GM19438 (cell line): Measurements from ENCODE around the gene SLC1A4.
"Not testable (repeated sequence)": the region's sequence is repeated elsewhere in the genome, so short reads cannot be mapped to it uniquely, and the experiment has no call there.

ENCODE experiments used
- ATAC-seq: cut with Tn5 transposase; IDR thresholded peaks from one replicate; pipeline ENCODE4 v1.9.1; 2021; ENCODE audit warnings: low read depth; ENCODE audit not compliant: unreplicated experiment

Gene SLC1A4

GRCh38 chr2:64963138-64963537 is 26.1 kb upstream of the SLC1A4 start:
- ATAC-seq, result not testable (repeated sequence)

DNA sequence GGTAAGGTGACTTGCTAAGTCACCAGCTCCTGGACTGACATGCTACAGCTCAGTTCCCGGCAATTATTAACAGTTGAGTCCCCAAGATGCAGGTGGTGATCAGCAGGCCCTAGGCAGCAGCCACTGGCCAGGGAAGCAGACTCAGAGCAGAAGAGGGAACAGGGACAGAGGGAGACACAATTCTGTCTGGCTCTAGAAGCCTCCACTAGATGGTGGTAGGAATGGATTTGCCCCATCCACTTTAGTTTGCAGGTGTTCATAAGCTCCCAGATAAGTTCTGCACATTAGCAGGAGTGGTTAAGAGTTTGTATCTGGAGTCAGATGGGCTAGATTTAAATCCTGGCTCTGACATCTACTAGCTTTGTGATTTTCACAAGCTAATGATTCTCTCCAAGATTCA is 25.5 kb upstream of the SLC1A4 start:
- no peak for ATAC-seq

- no peak for ATAC-seq
These were observed 23.2 kb upstream of the SLC1A4 start for GRCh38 chr2:64966017-64966416.

DNA sequence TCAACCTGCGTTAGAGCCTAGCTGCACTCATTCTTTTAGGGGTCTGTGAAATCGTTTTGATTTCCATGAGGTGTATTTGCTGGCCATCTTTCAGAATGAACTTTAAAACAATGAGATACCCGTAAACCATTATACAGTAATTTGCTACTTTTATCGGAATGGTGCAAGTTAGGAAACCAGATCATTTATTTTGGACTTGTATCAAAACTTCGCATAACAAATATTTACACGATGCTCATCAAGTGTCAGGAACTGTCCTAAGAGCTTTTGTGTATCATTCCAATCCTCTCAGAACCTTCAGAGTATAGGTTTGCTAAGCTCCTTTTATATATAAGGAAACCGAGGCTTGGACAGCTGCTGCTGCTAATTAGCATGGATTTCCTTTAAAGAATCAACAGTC is 22.4 kb upstream of the SLC1A4 start:
- no peak for ATAC-seq

DNA sequence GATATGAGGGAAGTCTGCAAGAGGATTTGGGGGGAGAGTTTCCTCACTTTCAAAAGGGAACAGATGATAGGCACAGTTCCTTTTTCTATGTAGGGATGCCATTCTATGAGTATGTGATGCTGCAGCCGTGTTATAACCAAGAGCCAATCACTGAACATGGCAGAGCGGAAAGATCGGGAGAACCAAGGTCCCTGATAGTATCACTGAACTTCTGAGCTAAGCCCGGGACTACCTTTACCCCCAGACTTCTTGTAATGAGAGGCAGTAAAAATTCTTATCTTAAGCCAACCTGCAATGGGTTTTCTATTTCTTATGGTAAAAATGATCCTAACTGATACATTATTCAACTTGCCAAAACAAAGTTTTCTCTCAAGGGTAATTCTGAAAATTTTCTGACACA is 21.6 kb upstream of the SLC1A4 start:
- ATAC-seq, result no peak

DNA sequence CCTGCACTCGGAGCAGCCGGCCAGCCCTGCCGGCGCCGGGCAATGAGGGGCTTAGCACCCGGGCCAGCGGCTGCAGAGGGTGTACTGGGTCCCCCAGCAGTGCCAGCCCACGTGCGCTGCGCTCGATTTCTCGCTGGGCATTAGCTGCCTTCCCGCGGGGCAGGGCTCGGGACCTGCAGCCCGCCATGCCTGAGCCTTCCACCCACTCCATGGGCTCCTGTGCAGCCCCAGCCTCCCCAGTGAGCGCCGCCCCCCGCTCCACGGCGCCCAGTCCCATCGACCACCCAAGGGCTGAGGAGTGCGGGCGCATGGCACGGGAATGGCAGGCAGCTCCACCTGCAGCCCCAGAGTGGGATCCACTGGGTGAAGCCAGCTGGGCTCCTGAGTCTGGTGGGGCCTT is 20.1 kb upstream of the SLC1A4 start:
- ATAC-seq, result not testable (repeated sequence)

DNA sequence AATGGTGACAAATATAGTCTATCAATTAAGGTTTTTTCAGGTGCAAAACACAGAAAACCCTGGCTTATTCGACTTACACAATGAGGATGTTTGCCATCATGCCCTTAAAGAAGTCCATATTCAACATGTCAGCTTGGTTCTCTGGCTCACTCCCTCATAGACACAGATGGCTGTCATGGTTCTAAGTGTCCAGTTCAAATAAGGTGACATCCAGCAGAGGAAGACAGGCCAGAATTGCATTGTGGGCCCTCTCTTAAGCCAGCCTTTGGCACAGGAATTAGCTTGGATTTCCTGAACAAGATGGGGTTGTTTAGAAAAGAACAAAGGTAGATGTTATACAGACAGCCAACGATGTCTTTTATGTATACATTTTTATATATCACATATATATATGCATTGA is 18.7 kb upstream of the SLC1A4 start:
- ATAC-seq, result no peak

DNA sequence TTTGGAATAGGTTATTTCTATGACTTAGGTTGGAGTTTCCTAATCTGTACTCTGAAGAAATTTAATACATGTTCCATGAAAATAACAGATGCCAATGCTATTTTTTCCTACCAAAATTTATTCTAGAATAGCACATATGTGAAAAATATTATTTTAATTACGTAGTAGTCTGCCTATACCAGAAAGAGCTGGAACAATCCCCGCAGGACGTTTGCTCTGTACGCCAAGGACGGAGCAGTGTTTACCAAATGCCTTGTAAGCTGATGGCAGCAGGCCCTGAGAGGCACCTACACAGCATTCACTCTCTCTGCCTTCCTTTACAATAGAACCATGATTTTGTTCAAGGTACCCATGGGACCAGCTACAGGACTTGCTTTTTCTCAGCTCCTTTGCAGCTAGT is 16.8 kb upstream of the SLC1A4 start:
- no peak for ATAC-seq

DNA sequence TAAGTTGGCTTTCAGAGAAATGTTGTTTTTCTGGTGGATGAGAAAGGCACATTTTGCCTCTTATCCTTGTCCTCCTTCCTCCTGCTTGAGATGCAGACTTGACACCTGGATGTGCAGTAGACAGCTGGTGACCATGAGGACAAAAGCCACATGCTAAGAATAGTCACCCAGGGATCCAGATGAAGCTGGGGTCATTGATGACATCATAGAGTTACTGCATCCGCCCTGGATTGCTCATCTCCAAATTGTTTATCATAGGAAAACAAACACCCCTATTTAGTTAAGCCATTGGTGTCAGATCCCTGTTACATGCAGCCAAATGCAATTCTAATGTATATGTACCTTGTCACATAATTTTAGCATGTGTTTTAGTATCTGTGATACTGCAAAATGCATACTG is 16.3 kb upstream of the SLC1A4 start:
- no peak for ATAC-seq

- no peak for ATAC-seq
These were observed 13.9 kb upstream of the SLC1A4 start for GRCh38 chr2:64975232-64975821.

DNA sequence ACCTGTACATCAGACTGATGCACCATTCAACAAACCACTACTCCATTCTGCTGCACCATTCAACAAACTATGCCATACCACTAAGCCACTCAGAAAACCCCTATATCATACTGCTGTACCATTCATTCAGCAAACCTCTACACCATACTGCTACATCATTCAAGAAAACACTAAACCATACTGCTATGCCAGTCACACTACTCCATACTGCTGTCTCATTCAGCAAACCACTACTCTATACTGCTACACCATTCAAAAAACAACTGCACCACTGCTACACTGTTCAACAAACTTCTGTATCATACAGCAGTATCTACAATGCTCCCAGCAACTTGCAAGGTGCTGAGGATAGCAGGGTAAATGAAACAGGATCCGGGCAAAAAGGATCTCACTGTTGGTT is 12.9 kb upstream of the SLC1A4 start:
- ATAC-seq, result no peak

- no peak for ATAC-seq
These were observed 10.5 kb upstream of the SLC1A4 start for GRCh38 chr2:64978514-64979268.

DNA sequence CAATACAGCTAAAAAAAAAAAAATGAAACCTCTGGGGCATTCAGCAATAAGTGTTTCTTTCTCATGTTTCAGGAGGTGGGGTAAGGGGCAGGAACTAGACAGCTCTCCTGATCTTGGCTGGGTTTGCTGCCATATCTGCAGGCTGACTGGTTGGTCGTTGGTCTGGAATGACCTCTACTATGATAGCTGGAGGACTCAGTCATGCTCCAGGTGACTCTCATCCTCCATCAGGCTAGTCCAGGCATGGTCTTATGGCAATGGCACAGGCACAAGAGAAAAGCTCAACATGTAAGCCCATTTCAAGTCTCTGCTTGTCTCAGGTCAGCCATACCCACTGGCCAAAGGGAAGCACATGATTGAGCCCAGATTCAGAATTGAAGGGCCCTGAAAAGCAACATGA is 9.5 kb upstream of the SLC1A4 start:
- no peak for ATAC-seq

GRCh38 chr2:64980183-64980582 is 9.0 kb upstream of the SLC1A4 start:
- ATAC-seq, result no peak

DNA sequence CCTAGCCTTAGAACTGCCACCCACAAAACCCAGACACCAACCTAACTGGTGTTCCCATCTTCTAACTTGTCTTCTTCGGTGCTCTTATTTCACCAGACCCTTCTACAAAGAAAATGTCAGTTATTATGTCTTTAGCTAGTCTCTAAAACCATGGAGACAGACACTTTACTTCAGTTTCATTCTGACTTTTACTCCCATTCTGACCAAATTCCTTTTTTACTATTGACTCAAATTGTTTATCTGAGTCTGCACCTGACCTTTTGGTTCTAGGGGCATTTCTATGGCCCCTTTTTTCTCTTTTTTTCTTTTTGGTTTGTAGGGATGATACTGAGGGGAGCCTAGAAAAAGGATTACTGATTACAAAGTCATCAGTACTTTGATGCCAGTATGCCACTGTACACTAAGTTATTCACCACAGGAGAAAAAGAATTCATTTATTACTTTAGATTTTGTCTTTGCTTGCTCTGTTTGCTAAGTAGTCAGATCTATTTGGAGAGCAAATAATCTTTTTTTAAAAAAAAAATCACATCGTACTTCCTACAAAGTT is 6.8 kb upstream of the SLC1A4 start:
- peak; percentile 46 for ATAC-seq

GRCh38 chr2:64982932-64983331 is 6.3 kb upstream of the SLC1A4 start:
- no peak for ATAC-seq

GRCh38 chr2:64985447-64985846 is 3.8 kb upstream of the SLC1A4 start:
- ATAC-seq, result no peak

DNA sequence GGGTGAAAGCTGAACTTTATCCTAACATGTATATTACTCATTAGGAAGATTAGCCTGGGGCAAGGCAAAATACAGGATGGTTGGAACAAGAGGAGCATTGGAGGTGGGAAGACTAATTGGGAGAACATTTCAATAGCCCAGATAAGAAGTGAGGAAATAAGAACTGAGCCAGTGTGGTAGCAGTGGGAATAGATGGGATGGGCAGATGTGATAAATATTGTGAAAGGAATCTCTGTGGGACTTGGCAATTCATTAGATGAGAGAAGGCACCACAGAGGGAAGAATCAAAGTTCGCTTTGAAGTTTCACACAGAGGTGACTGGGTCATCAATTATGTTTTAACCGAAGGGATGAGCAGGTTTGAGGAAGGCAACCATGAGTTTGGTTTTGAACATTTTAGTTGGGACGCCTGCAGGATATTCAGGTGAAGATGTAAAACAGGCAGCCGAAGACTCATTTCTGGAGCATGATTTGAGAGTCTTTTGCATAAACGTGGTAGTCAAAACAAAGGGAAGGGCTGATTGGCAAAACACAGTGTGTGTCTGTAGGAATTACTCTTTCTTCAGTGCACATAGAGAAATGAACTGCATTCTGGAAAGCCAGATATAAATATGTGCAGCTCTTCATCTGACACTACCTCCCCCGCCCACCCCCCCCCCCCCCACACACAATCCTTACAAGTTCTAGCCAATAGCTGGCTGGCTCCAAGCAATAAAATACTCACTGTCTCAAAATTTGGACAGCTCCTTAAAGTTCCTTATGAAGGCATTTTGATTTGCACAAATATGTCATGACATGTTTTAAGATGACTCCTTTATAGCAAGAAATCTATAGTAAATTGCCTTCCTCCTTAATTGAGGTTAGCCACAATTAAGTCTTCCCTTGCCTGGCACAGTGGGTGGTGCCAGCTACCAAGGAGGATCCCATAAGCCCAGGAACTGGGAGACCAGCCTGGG is 1.9 kb upstream of the SLC1A4 start:
- ATAC-seq, result no peak

DNA sequence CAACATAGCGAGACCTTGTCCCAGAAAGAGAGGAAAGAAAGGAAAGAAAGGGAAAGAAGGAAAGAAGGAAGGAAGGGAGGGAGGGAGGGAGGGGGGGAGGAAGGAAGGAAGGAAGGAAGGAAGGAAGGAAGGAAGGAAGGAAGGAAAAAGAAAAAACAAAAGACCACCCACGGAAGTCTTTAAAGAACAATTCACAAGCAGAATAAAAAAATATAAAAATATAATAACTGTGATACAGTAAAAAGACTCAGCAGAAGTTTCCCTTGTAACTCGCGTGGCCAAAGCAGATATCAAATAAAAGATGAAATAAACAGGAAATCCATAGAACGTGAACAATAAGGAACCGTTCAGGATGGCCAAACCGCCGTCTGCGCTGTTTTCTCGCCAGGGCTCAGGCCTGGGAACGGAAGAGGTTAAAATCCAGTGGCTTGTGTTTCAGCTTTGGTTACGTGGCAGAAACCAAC is 1.2 kb upstream of the SLC1A4 start:
- ATAC-seq, result no peak

DNA sequence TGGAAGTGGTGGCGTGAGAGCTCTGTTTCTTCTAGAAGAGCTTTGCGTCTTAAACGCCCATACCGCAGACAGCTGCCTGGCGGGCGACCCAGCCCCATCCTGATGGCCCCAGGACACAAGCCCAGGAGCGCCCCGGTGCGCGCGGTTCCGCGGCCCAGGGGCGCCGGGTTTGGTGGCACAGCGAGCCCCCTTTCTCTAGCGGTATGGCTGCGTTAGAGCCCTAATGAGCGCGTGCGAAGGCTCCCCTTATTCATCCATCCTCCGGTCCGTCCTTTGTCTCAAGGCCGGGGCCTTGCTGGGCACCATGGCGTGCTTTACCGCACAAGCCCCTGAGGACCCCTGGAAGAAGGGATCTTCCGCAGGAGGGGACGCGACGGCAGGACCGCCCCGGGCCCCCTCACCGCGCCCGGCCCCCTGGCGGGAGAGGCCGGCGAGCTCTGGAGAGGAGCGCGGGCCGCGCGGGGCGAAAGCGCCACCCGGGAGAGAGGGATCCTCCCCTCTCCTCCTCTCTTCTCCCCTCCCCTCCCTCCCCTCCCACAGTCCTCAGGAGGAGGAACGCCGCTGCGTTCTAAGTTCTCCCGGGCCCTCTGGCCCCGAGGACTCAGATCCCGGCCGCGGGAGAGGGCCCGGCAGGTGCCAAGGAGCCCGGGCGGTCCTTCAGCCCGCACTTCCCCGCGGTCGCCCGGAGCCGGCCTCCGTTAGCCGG is 626 bp upstream of the SLC1A4 start:
- peak; percentile 40 for ATAC-seq
